H1 (cell line): ENCODE data around the gene MCEMP1.

Source experiments
- ASH2L ChIP-seq: fragments of 200-600, 300-600 bp; sonication (generic); IDR thresholded peaks from one replicate; pipeline ENCODE4 v1.7.1; 2017; ENCODE audit warnings: low read length
- CEBPB ChIP-seq: IDR thresholded peaks from 2 replicates; pipeline ENCODE4 v1.6.1; 2012; ENCODE audit warnings: low read depth, low read length
- CTCF ChIP-seq, 3 experiments: IDR thresholded peaks; 1 replicate in 2 of 3; 2 replicates in 1 of 3; pipeline versions ENCODE4 v1.5.1 to v1.6.1; 2011; ENCODE audit warnings: low read length in 3 of 3, mild to moderate bottlenecking in 3 of 3, inconsistent platforms in 2 of 3, low read depth in 1 of 3, moderate library complexity in 1 of 3; ENCODE audit not compliant: insufficient read depth in 1 of 3; ENCODE audit errors: control extremely low read depth in 1 of 3
- EGR1 ChIP-seq: IDR thresholded peaks from 2 replicates; pipeline ENCODE4 v1.6.1; 2011; ENCODE audit warnings: low read depth, low read length, borderline replicate concordance
- JUN ChIP-seq: IDR thresholded peaks from 2 replicates; pipeline ENCODE4 v1.6.1; 2011; ENCODE audit warnings: low read depth, mild to moderate bottlenecking, improper control_type of control experiment, low read length
- MAX ChIP-seq: IDR thresholded peaks from 2 replicates; pipeline ENCODE4 v1.6.1; 2012; ENCODE audit warnings: inconsistent platforms
- SP4 ChIP-seq: IDR thresholded peaks from 2 replicates; pipeline ENCODE4 v1.6.1; 2012; ENCODE audit warnings: low read length, inconsistent platforms
- TAF1 ChIP-seq: IDR thresholded peaks from 2 replicates; pipeline ENCODE4 v1.6.1; 2011; ENCODE audit warnings: mild to moderate bottlenecking, low read depth, low read length
- YY1 ChIP-seq: IDR thresholded peaks from 2 replicates; pipeline ENCODE4 v1.6.1; 2011; ENCODE audit warnings: low read depth, mild to moderate bottlenecking, low read length

- TF ChIP-seq CTCF (IDR thresholded peaks at IDR 0.05; ENCODE audit: control extremely low read depth in 1 of 3, insufficient read depth in 1 of 3, low read depth in 1 of 3, low read length in 3 of 3) (no peak), JUN (no peak), ASH2L (no peak), SP4 (no peak), MAX (no peak), CEBPB (no peak), TAF1 (no peak), YY1 (no peak), EGR1 (no peak)
Observed at GRCh38 chr19:7716762-7717161, 39.9 kb downstream of the MCEMP1 start.
